ENCODE results near the gene FNDC3B. TPM values are rescaled to one million over a fixed set of nuclear protein-coding genes. Genes with fewer than 3 reads are reported as not detected.

Gene FNDC3B
- total RNA-seq (2011; cell fraction: chromatin; rRNA removed; ENCODE audit: low replicate concordance), result 142 and 253 TPM in 2 replicates
- 37.0 and 58.0 TPM in 2 replicates for total RNA-seq (2011; cell fraction: nucleolus; rRNA removed)
- total RNA-seq (2011; cell fraction: nucleoplasm; rRNA removed), result 132 and 200 TPM in 2 replicates
- total RNA-seq (2014; rRNA removed) (19.1 and 20.2 TPM in 2 replicates), total RNA-seq (2014; rRNA removed; fragmentation: Illumina TruSeq; extraction: Trizol) (23.8 and 29.5 TPM in 2 replicates), total RNA-seq (2015; rRNA removed; fragmentation: Illumina TruSeq; extraction: Trizol) (25.6 and 26.1 TPM in 2 replicates), total RNA-seq (2021) (29.5 and 35.8 TPM in 2 replicates), polyA plus RNA-seq (2011; rRNA removed) (10.9 and 12.1 TPM in 2 replicates), polyA plus RNA-seq (2014; fragmentation: Illumina TruSeq; extraction: Trizol) (14.0 and 16.2 TPM in 2 replicates), polyA plus RNA-seq (2014; fragmentation: Nextera tagmentation; extraction: Ambion mirVana) (10 to 100 TPM in 1 of 2 experiments, 1 to 10 TPM in 1; 7.0 to 10.5 TPM), polyA plus RNA-seq (2014; rRNA removed) (9.2 and 9.8 TPM in 2 replicates), polyA minus RNA-seq (2011; rRNA and poly(A)+ RNA removed) (46.1 and 71.6 TPM in 2 replicates), Bru-seq, nascent RNA (percentile 92 among the genes with signal in this experiment), BruChase-seq, experiment 1, labeled RNA remaining after a 2-hour chase (percentile 92 among the genes with signal in this experiment), BruChase-seq, experiment 2, labeled RNA remaining after a 6-hour chase (percentile 87 among the genes with signal in this experiment)
- 7.1 and 12.2 TPM in 2 replicates for polyA plus RNA-seq (2011; cell fraction: cytosol; rRNA removed)
- polyA plus RNA-seq (2011; cell fraction: nucleus; rRNA removed), result 46.5 and 50.1 TPM in 2 replicates
- 14.7 and 30.8 TPM in 2 replicates for polyA plus RNA-seq (2012)
- polyA minus RNA-seq (2011; cell fraction: cytosol; rRNA and poly(A)+ RNA removed), result 11.2 and 13.2 TPM in 2 replicates
- polyA minus RNA-seq (2011; cell fraction: nucleus; rRNA and poly(A)+ RNA removed), result 59.6 and 111 TPM in 2 replicates
- long read RNA-seq, experiment 1, full-length matches to known transcripts, result 6 of 38 reads
- long read RNA-seq, experiment 1, partial matches to known transcripts, result 17 of 38 reads
- long read RNA-seq, experiment 1, other reads (novel, unspliced or antisense), result 15 of 38 reads
- long read RNA-seq, experiment 2, partial matches to known transcripts, result 0 of 6 reads
- long read RNA-seq, experiment 2, other reads (novel, unspliced or antisense), result 6 of 6 reads
- long read RNA-seq, experiment 3, full-length matches to known transcripts, result 2 of 5 reads
- long read RNA-seq, experiment 3, partial matches to known transcripts, result 2 of 5 reads
- long read RNA-seq, experiment 3, other reads (novel, unspliced or antisense), result 1 of 5 reads

DNA sequence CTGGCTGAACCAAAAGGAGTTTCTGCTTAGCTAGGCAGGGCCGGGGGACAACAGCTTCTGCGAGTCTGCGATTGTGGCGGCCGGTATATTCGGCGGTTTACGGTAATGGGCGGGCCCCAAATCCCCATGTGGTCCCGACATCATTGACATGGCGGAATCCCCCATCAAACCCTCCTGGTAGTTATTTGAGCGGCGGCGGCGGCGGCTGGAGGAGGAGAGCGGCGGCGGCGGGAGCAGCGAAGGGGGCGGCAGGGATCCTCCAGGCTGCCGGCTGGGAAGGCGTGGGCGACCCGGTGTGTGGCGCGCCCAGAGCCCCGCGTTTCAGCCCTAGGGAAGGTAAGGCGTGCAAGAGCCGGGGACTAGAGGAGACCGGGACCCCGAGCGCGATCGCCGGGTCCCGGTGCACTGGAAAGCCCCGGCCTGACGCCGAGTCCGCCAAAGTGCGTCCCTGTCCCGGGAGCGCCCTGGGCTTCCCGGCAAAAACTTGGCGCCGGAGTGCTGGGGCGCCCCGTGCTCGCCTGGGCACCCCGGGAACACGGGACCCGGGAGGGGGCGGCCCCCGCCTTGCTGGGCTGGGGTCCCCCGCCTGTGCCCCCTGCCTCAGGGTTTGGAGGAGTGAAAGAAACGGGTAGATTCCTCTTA, at the start of gene FNDC3B:
Gene FNDC3B (plus strand): TSS at position 143 of the 642 bp plus-strand sequence. CDS start 72,902 bp downstream, outside the sequence.
- peak; percentile 82 for ATAC-seq
- peak within 1 kb of the TSS; percentile 79 for H3K4me2 ChIP-seq (ENCODE audit: insufficient read depth, low read length)
- FAIRE-seq, result peak; percentile 88
- TSS peak; percentile 81 for BruUV-seq (replicated peaks)
- peaks cover 12% of the 10 kb centered on the region; the same call in 1 of the 3 replicates for H3K36me3 ChIP-seq (ENCODE audit: control insufficient read depth, insufficient read depth, low read length)
- H4K20me1 ChIP-seq (replicated peaks; ENCODE audit: control insufficient read depth, insufficient read depth, low read length), result 0 out of 2 replicates have a peak, but pooled peaks cover 3% of the 10 kb centered on the region
- peak within 1 kb of the TSS; percentile 88 for H3K27ac ChIP-seq (ENCODE audit: extremely low read depth, low read depth, low read length)
- peak; percentile 77 to 97 (median 83) for DNase-seq (ENCODE audit: extremely low read depth in 1 of 4, low spot score in 3 of 4)
- peaks cover 35 to 37% of the 10 kb centered on the region in 2 experiments for H3K4me1 ChIP-seq (replicated peaks in 1 of 2; ENCODE audit: control insufficient read depth in 2 of 2, insufficient read depth in 2 of 2, low read length in 2 of 2)
- H3K79me2 ChIP-seq (ENCODE audit: control insufficient read depth, insufficient read depth, low read length), result peaks cover 55% of the 10 kb centered on the region
- no peaks in the 10 kb centered on the region for H3K27me3 ChIP-seq (ENCODE audit: control insufficient read depth in 2 of 2, insufficient read depth in 2 of 2, low read length in 2 of 2)
- peak within 1 kb of the TSS; percentile 90 to 99 for H3K9ac ChIP-seq (ENCODE audit: insufficient read depth in 1 of 2, low read depth in 2 of 2, low read length in 2 of 2)
- no peaks in the 10 kb centered on the region for H3K9me1 ChIP-seq (ENCODE audit: control insufficient read depth, insufficient read depth, low read length)
- POLR2A ChIA-PET, result interaction anchor here (0.6 to 1.4 kb wide), 11 partner anchors 9 to 286 kb away, joined by 3 to 5 read pairs (median 3); no protein-coding TSS in a partner anchor
- intact Hi-C loops (cut with micrococcal nuclease), result loop anchor here (1.0 to 5.0 kb wide), 6 partner anchors 67 to 163 kb away; no protein-coding TSS in a partner anchor
- no peaks in the 10 kb centered on the region; the same call in 1 of the 2 replicates for H3K9me3 ChIP-seq (replicated peaks; ENCODE audit: control insufficient read depth, insufficient read depth, low read depth, low read length)
- peak within 1 kb of the TSS; percentile 89 for H2AFZ ChIP-seq (ENCODE audit: low read depth, low read length)
- CTCF ChIA-PET (ENCODE audit: low intra/inter-chr PET ratio), result interaction anchor here (0.7 kb wide), 1 partner anchor 236 kb away, joined by 5 read pairs; no protein-coding TSS in a partner anchor
- 0% methylated on average over 32 of the region's 59 CpGs for WGBS (ENCODE audit: insufficient coverage, low coverage, missing lambda C conversion rate)
- peak within 1 kb of the TSS; percentile 81 for H3K4me3 ChIP-seq
- in situ Hi-C loops (cut with MboI), result no loop called here
- TF ChIP-seq HMG20B (CRISPR knock-in tag; IDR thresholded peaks at IDR 0.05) (no peak), CXXC5 (CRISPR knock-in tag; IDR thresholded peaks at IDR 0.05) (peak; percentile 25; the same call in 1 of the 2 replicates), RBM22 (IDR thresholded peaks at IDR 0.05; ENCODE audit: low read depth, low read length, poor library complexity, severe bottlenecking) (peak; percentile 81), OTX1 (CRISPR knock-in tag; IDR thresholded peaks at IDR 0.05) (no peak), THRAP3 (IDR thresholded peaks at IDR 0.05; ENCODE audit: borderline replicate concordance) (no peak), SOX6 (IDR thresholded peaks at IDR 0.05) (peak; percentile 42; the same call in 1 of the 2 replicates), MLLT1 (IDR thresholded peaks at IDR 0.05) (peak in 1 of 2 experiments; percentile 42; a peak in 1 of 4 replicates), ZNF395 (CRISPR knock-in tag; IDR thresholded peaks at IDR 0.05) (peak; percentile 16; the same call in 1 of the 2 replicates), ARID3A (IDR thresholded peaks at IDR 0.05; ENCODE audit: borderline replicate concordance, low read depth, low read length) (0 out of 2 replicates have a peak, but pooled peaks have one; percentile 28)
